CD8-positive, alpha-beta memory T cell (primary cell): ENCODE results near the gene KLHL2. TPM values are rescaled to one million over a fixed set of nuclear protein-coding genes. Genes with fewer than 3 reads are reported as not detected.
"Not testable (repeated sequence)": the region's sequence is repeated elsewhere in the genome, so short reads cannot be mapped to it uniquely, and the experiment has no call there.

ENCODE experiments used
- CTCF ChIA-PET: fragments of 350-600 bp; sonication (Branson Sonifier 250); formaldehyde crosslinking; loops from one replicate; lab custom pipeline; 2021; ENCODE audit warnings: antibody characterized with exemption; lab: Charles Lee
- POLR2A ChIA-PET: fragments of 350-600 bp; sonication (Branson Sonifier 250); formaldehyde crosslinking; loops from one replicate; lab custom pipeline; 2021; ENCODE audit warnings: antibody characterized with exemption; lab: Charles Lee
- DNase-seq, 5 donors: peaks; one replicate each; pipeline versions ENCODE4 v3.0.0 to v3.0.0-alpha.2; 2020 to 2022; ENCODE audit warnings: mixed read lengths in 1 of 5
- H3K27ac ChIP-seq: one replicate; pipeline ENCODE4 v1.7.0; 2013; ENCODE audit warnings: low read depth, mild to moderate bottlenecking, low read length, moderate library complexity
- H3K27me3 ChIP-seq: 2 replicates; pipeline ENCODE4 v1.7.0; 2013; ENCODE audit warnings: low read length, mild to moderate bottlenecking; ENCODE audit not compliant: insufficient read depth, poor library complexity, severe bottlenecking
- H3K36me3 ChIP-seq: 2 replicates; pipeline ENCODE4 v1.7.0; 2013; ENCODE audit warnings: mild to moderate bottlenecking, low read length, moderate library complexity; ENCODE audit not compliant: insufficient read depth
- H3K4me1 ChIP-seq: 2 replicates; pipeline ENCODE4 v1.7.0; 2013; ENCODE audit warnings: mild to moderate bottlenecking, low read length, moderate library complexity; ENCODE audit not compliant: insufficient read depth
- H3K4me3 ChIP-seq: 2 replicates; pipeline ENCODE4 v1.7.0; 2013; ENCODE audit warnings: mild to moderate bottlenecking, low read length
- H3K9me3 ChIP-seq: 2 replicates; pipeline ENCODE4 v1.7.0; 2013; ENCODE audit warnings: mild to moderate bottlenecking, low read length
- H3K27ac Mint-ChIP-seq, 8 donors: one replicate each; pipeline ENCODE4 v1.8.0; 2020 to 2021; ENCODE audit warnings: mixed read lengths in 8 of 8, mild to moderate bottlenecking in 6 of 8, inconsistent platforms in 3 of 8, moderate library complexity in 3 of 8
- H3K27me3 Mint-ChIP-seq, 2 donors: one replicate each; pipeline ENCODE4 v1.8.0; 2020 to 2021; ENCODE audit warnings: mixed read lengths in 2 of 2, mild to moderate bottlenecking in 1 of 2, moderate library complexity in 1 of 2
- H3K36me3 Mint-ChIP-seq, 3 donors: one replicate each; pipeline ENCODE4 v1.8.0; 2020 to 2021; ENCODE audit warnings: mixed read lengths in 3 of 3, inconsistent platforms in 1 of 3, mild to moderate bottlenecking in 1 of 3
- H3K4me1 Mint-ChIP-seq, 3 donors: one replicate each; pipeline ENCODE4 v1.8.0; 2020 to 2021; ENCODE audit warnings: mixed read lengths in 3 of 3, inconsistent platforms in 1 of 3, mild to moderate bottlenecking in 1 of 3
- H3K4me3 Mint-ChIP-seq, 7 donors: one replicate each; pipeline ENCODE4 v1.8.0; 2020 to 2021; ENCODE audit warnings: mixed read lengths in 7 of 7, mild to moderate bottlenecking in 6 of 7, moderate library complexity in 4 of 7, inconsistent platforms in 2 of 7
- H3K9me3 Mint-ChIP-seq, 5 donors: one replicate each; pipeline ENCODE4 v1.8.0; 2020 to 2022; ENCODE audit warnings: mixed read lengths in 5 of 5, mild to moderate bottlenecking in 3 of 5, moderate library complexity in 2 of 5, inconsistent platforms in 1 of 5
- polyA plus RNA-seq: library from polyadenylated mRNA; unstranded; fragments of 300-500 nt; fragmentation: Illumina TruSeq; gene quantifications from one replicate; pipeline ENCODE4 v1.2.3, GENCODE V29; 2021
- total RNA-seq, 2 experiments: library from RNA; stranded (reverse); gene quantifications; one replicate each; pipeline ENCODE4 v1.2.3, GENCODE V29; 2021

Gene KLHL2
- total and polyA plus RNA-seq, 3 experiments from 2014 or later: 5.2 to 25.9 (median 25.7) TPM

DNA sequence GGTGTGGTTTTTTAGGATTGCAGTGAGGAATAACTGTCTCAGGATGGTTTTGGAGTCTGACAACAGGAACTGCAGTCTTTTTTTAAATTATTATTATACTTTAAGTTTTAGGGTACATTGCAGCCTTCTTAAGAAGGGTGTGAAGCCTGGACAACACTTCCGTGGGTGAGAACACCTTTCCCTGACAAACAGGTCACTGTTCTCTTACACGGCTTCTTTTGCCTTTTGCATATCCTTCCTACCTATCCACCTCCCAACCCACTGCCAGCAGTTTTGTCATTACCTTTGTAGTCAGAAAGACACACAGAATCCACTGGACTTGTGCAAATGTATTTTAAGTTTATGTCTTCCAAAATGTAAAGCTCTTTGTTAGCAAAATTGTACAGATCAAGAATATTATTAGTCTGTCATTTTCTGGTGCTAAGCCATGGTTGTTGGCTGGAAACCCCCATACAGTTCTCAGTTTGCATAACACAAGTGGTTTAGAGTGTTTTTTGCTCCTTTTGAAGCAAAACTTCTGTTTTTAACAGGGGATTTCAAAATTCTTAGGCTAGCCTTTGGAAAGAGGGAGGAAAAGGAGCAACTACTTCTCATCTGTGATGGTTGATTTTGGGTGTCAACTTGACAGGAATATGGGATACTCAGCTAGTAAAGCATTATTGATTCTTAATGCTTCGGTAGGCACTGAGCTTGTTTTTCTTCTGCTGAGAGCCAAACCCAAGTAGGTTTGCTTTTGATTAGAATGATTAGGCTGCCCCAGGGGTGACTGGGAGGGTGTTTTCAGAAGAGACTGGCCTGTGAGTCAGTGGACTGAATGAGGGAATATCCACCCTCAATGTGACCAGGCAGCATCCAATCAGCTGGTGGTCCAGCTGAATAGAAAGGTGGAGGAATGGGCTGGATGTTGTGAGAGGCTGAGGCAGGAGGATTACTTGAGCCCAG, 29.4 kb upstream of the KLHL2 start:
- Histone ChIP-seq H3K4me3 (no peak overlapping the region), H3K36me3 (no peaks in the 10 kb centered on the region), H3K27me3 (no peaks in the 10 kb centered on the region), H3K9me3 (no peaks in the 10 kb centered on the region), H3K27ac (no peak overlapping the region), H3K4me1 (no peaks in the 10 kb centered on the region)
- POLR2A ChIA-PET: no interaction called here
- Mint-ChIP-seq H3K9me3 (peaks cover 0 to 7% (median 0%) of the 10 kb centered on the region in 5 donors), H3K4me1 (no peaks in the 10 kb centered on the region), H3K27me3 (peaks cover 10 to 38% of the 10 kb centered on the region in 2 donors), H3K36me3 (no peaks in the 10 kb centered on the region), H3K27ac (no peak overlapping the region), H3K4me3 (no peak overlapping the region)
- DNase-seq: no peak
- CTCF ChIA-PET: interaction anchor here (1.2 kb wide), 1 partner anchor 14 kb away, joined by 3 read pairs; no protein-coding TSS in a partner anchor

DNA sequence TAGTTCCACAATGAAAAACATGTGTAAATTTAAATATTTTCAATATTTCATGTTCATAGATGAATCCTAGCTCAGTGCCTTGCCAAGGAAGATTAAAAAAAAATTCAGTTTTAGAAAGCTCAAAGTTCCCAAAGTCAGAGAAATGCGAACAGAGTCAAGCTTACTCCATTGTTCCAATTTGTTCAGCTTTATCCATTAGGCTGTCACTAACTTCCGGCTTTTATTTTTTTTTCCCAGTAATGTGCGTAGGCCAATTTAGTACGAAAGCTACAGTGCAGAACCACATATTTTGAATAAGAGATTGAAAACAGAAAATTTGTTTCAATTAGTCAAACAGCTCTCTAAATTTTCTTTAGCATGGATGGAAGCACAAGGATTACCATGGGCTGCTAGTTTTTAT, 23.1 kb upstream of the KLHL2 start:
- POLR2A ChIA-PET: no interaction called here
- H3K4me3 ChIP-seq: no peak overlapping the region

DNA sequence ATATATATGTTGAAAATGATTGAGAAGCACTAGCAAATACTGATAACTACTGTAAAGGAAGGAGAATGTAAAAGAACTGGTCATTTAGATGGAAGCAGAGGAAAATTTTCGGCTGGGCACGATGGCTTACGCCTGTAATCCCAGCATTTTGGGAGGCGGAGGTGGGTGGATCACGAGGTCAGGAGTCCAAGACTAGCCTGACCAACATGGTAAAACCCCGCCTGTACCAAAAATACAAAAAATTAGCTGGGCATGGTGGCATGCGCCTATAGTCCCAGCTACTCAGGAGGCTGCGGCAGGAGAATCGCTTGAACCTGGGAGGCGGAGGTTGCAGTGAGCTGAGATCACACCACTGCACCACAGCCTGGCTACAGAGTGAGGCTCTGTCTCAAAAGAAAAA, 22.4 kb upstream of the KLHL2 start:
- H3K27ac Mint-ChIP-seq, H3K9me3 Mint-ChIP-seq, H3K4me3 ChIP-seq, H3K4me1 ChIP-seq, H3K36me3 Mint-ChIP-seq, H3K27me3 Mint-ChIP-seq, H3K27me3 ChIP-seq, DNase-seq, CTCF ChIA-PET, H3K4me1 Mint-ChIP-seq, H3K9me3 ChIP-seq, H3K27ac ChIP-seq, H3K36me3 ChIP-seq, H3K4me3 Mint-ChIP-seq, POLR2A ChIA-PET: not testable (repeated sequence)

More for the DNA sequence above, 23.1 kb upstream of the KLHL2 start:
- Mint-ChIP-seq H3K4me1 (no peaks in the 10 kb centered on the region), H3K36me3 (peaks cover 0 to 2% (median 0%) of the 10 kb centered on the region in 3 donors), H3K27me3 (peaks cover 0 to 7% of the 10 kb centered on the region in 2 donors), H3K4me3 (no peak overlapping the region), H3K27ac (no peak overlapping the region), H3K9me3 (no peaks in the 10 kb centered on the region)
- no peaks in the 10 kb centered on the region for H3K27me3 ChIP-seq
- no peaks in the 10 kb centered on the region for H3K36me3 ChIP-seq
- H3K9me3 ChIP-seq: no peaks in the 10 kb centered on the region
- CTCF ChIA-PET: no interaction called here
- no peak overlapping the region for H3K27ac ChIP-seq
- DNase-seq: no peak
- no peaks in the 10 kb centered on the region for H3K4me1 ChIP-seq

DNA sequence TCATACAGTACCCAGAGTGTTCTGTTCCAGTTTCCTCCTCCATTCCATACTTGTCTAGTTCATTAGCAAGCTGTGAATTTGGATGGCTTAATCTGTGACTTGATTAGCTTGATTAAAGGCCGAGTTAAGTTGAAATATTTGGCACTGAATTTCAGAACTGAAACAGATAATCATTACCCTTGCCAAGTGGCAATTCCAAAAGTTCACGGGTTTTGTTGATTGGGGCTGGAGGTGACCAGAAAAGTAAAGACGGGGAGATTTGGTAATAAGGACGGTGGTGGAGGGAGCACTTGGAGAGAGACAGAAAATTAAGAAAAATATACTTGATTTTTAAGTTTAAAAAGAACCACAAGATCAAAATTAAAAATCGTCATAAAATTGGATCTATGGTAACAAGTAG, 21.9 kb upstream of the KLHL2 start:
- Mint-ChIP-seq H3K4me1 (no peaks in the 10 kb centered on the region), H3K9me3 (no peaks in the 10 kb centered on the region), H3K27me3 (peaks cover 0 to 4% of the 10 kb centered on the region in 2 donors), H3K4me3 (no peak overlapping the region), H3K27ac (no peak overlapping the region), H3K36me3 (peaks cover 0 to 2% (median 0%) of the 10 kb centered on the region in 3 donors)
- CTCF ChIA-PET: no interaction called here
- no peaks in the 10 kb centered on the region for H3K9me3 ChIP-seq
- no peaks in the 10 kb centered on the region for H3K4me1 ChIP-seq
- DNase-seq: no peak
- POLR2A ChIA-PET: no interaction called here
- no peaks in the 10 kb centered on the region for H3K36me3 ChIP-seq
- no peaks in the 10 kb centered on the region for H3K27me3 ChIP-seq
- no peak overlapping the region for H3K4me3 ChIP-seq
- H3K27ac ChIP-seq: no peak overlapping the region

DNA sequence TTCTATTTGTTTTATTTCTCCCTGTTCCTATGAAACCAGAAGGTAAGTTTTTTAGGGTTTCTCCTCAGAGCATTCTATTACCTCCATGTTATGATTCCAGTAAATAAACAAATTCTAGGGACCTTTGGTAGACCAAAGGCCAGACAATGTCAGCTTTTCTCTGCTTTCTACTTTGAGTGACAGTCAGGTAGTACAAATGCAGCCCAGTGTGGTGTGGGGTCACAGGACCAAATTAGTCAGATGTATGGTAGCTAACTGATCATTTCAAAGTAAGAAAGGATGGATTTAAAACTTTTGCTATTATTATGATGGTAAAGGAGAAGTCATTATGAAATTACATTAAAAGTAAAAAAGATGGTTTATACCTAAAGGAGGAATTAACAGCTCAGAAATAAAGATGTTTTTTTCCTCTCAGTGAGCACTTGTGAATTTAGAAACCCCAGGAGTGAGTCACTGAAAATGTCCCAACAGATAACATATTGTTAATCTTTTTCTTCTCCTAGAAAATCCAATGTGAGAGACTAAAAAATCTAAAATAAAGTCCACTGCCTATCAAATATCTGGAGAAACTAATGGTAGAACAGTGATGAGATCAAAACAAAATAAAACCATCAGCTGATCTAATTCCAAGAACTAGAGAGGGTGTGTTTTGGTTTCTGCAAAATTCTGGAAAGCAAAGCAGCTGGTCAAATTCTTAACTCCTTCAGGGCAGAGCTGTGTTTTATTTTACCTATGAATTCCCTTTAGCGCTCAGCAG, 16.6 kb upstream of the KLHL2 start:
- CTCF ChIA-PET: no interaction called here
- DNase-seq: no peak
- H3K4me1 ChIP-seq: no peaks in the 10 kb centered on the region
- POLR2A ChIA-PET: no interaction called here
- Mint-ChIP-seq H3K4me3 (no peak overlapping the region), H3K9me3 (no peaks in the 10 kb centered on the region), H3K27me3 (peaks cover 0 to 6% of the 10 kb centered on the region in 2 donors), H3K27ac (no peak overlapping the region), H3K36me3 (peaks cover 0 to 2% (median 0%) of the 10 kb centered on the region in 3 donors), H3K4me1 (no peaks in the 10 kb centered on the region)
- H3K36me3 ChIP-seq: no peaks in the 10 kb centered on the region
- H3K4me3 ChIP-seq: no peak overlapping the region
- H3K27me3 ChIP-seq: no peaks in the 10 kb centered on the region
- no peaks in the 10 kb centered on the region for H3K9me3 ChIP-seq
- no peak overlapping the region for H3K27ac ChIP-seq

DNA sequence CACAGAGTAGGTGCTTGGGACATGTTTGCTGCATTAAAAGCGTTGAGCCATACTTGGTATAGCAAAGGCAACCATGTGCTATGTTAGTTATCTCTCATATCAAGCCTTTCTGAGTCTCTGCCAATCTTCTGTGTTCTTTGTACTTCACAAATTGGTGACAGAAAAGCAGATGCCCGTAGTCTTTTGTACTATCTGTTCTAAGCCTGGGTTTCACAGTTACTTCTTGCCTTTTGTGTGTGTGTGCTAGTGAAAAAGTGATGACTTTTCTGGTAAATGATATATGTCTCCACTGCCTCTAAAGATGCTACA, 16.1 kb upstream of the KLHL2 start:
- no peaks in the 10 kb centered on the region for H3K9me3 ChIP-seq
- H3K4me1 ChIP-seq: no peaks in the 10 kb centered on the region
- no peaks in the 10 kb centered on the region for H3K4me1 Mint-ChIP-seq
- no peak overlapping the region for H3K27ac ChIP-seq
- DNase-seq: no peak
- H3K9me3 Mint-ChIP-seq: no peaks in the 10 kb centered on the region
- peaks cover 0 to 2% (median 0%) of the 10 kb centered on the region in 3 donors for H3K36me3 Mint-ChIP-seq
- ChIA-PET CTCF (no interaction called here), POLR2A (no interaction called here)
- H3K4me3 ChIP-seq: no peak overlapping the region
- H3K27me3 ChIP-seq: no peaks in the 10 kb centered on the region
- no peak overlapping the region for H3K27ac Mint-ChIP-seq
- no peak overlapping the region for H3K4me3 Mint-ChIP-seq
- peaks cover 0 to 6% of the 10 kb centered on the region in 2 donors for H3K27me3 Mint-ChIP-seq
- H3K36me3 ChIP-seq: no peaks in the 10 kb centered on the region

DNA sequence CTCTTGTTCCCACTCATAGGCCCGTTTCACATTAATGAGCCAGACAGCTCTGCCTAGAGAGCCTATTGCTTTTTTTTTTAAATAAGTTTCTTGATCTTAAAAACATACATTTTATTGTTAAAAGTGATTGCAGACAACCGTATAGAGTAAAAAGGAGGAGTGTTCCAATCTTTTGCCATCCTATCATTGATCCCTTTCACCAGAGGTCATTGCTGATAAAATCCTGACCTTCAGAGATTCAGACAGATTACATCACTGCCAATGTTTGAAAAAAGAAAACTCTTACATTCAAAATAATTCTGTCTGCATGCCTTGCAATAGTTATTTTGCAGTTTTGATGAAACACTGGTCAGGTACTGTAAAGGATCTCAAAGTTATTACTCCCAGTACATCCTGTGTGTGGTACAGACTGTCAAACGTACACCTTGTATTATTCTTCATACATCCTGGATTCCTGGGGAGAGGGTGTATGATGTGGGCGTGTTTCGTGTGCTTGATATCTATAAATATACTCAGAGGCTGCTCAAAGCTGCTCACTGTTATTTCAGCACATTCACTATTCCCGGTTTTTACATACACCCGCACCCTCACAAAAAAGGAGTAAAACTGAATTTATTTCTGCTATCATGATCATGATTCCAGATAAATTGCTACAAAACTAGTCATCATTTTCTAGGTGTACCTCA, 15.4 kb upstream of the KLHL2 start:
- Mint-ChIP-seq H3K4me3 (no peak overlapping the region), H3K36me3 (peaks cover 0 to 2% (median 0%) of the 10 kb centered on the region in 3 donors), H3K27me3 (peaks cover 0 to 6% of the 10 kb centered on the region in 2 donors), H3K4me1 (no peaks in the 10 kb centered on the region), H3K27ac (no peak overlapping the region), H3K9me3 (no peaks in the 10 kb centered on the region)
- Histone ChIP-seq H3K36me3 (no peaks in the 10 kb centered on the region), H3K27ac (no peak overlapping the region), H3K4me3 (no peak overlapping the region), H3K4me1 (no peaks in the 10 kb centered on the region), H3K9me3 (no peaks in the 10 kb centered on the region), H3K27me3 (no peaks in the 10 kb centered on the region)
- no peak for DNase-seq
- CTCF ChIA-PET: no interaction called here
- POLR2A ChIA-PET: no interaction called here

DNA sequence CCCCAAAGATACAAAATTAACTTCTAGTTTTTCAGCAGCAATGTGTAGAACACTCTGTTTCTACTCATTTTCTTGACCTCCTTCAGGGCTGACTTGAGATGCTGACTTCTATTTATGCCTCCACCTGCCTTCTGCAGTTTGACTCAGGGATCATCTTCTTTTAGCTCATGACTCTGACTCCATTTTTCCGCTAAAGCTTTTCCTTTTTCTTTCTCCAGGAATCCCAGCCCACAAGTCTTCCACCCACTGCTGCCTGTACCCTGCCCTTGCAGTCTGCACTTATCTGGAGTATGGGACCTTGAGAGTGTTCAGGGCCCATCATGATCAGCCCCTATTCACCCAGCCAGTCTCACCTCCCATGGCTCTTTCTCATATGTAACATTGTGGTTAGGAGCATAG, 14.9 kb upstream of the KLHL2 start:
- no peak overlapping the region for H3K4me3 ChIP-seq
- Mint-ChIP-seq H3K27me3 (peaks cover 0 to 6% of the 10 kb centered on the region in 2 donors), H3K4me3 (no peak overlapping the region), H3K9me3 (no peaks in the 10 kb centered on the region), H3K4me1 (no peaks in the 10 kb centered on the region), H3K27ac (no peak overlapping the region), H3K36me3 (peaks cover 0 to 2% (median 0%) of the 10 kb centered on the region in 3 donors)
- no peaks in the 10 kb centered on the region for H3K4me1 ChIP-seq
- no peak overlapping the region for H3K27ac ChIP-seq
- no peak for DNase-seq
- H3K36me3 ChIP-seq: no peaks in the 10 kb centered on the region
- ChIA-PET CTCF (no interaction called here), POLR2A (no interaction called here)
- H3K9me3 ChIP-seq: no peaks in the 10 kb centered on the region
- no peaks in the 10 kb centered on the region for H3K27me3 ChIP-seq
